PC-3 (cell line): Measurements from ENCODE around the gene PRAMEF12. TPM values are rescaled to one million over a fixed set of nuclear protein-coding genes. Genes with fewer than 3 reads are reported as not detected.
"Not testable (repeated sequence)": the region's sequence is repeated elsewhere in the genome, so short reads cannot be mapped to it uniquely, and the experiment has no call there.

Experiments
- ATAC-seq: fragments of 200-7000 bp; cut with Tn5 transposase; 2 replicates; pipeline ENCODE4 v1.9.1; 2020; ENCODE audit warnings: mild to moderate bottlenecking, moderate library complexity
- Bru-seq: library from RNA; stranded (reverse); fragments of 400-500 nt; gene quantifications from one replicate; lab custom pipeline; 2021; lab: Mats Ljungman, UMichigan
- BruChase-seq, 2 experiments: library from RNA; stranded (reverse); fragments of 400-500 nt; gene quantifications; one replicate each; lab custom pipeline; 2021; lab: Mats Ljungman, UMichigan
- BruUV-seq: library from RNA; stranded (reverse); fragments of 400-500 nt; replicated peaks from 2 replicates; lab custom pipeline; 2021; lab: Mats Ljungman, UMichigan
- CTCF ChIA-PET: fragments of 300-600 bp; sonication (Branson Sonifier 250); formaldehyde crosslinking; loops from one replicate; lab custom pipeline; 2022; ENCODE audit warnings: antibody characterized with exemption; lab: Charles Lee
- POLR2A ChIA-PET: fragments of 300-600 bp; sonication (Branson Sonifier 250); formaldehyde crosslinking; loops from one replicate; lab custom pipeline; 2022; ENCODE audit warnings: antibody characterized with exemption; ENCODE audit not compliant: unreplicated experiment; lab: Charles Lee
- DNase-seq: peaks from one replicate; pipeline ENCODE4 v3.0.0-alpha.2; 2015
- H2AFZ ChIP-seq: fragments of 300-600 bp; sonication (generic); 2 replicates; pipeline ENCODE4 v1.6.0; 2016; ENCODE audit warnings: antibody characterized with exemption, low read length
- H3F3A ChIP-seq: fragments of 300-600 bp; sonication (generic); one replicate; pipeline ENCODE4 v1.6.0; 2017; ENCODE audit warnings: antibody characterized with exemption, low read length, control low read depth, mild to moderate bottlenecking; ENCODE audit not compliant: unreplicated experiment
- H3K27ac ChIP-seq: fragments of 300-600 bp; sonication (generic); 2 replicates; pipeline ENCODE4 v1.5.1; 2016; ENCODE audit warnings: mild to moderate bottlenecking, low read length
- H3K27me3 ChIP-seq: fragments of 300-600 bp; sonication (generic); 2 replicates; pipeline ENCODE4 v1.6.1; 2016; ENCODE audit warnings: low read length, mixed read lengths
- H3K36me3 ChIP-seq: fragments of 300-600 bp; sonication (generic); 2 replicates; pipeline ENCODE4 v1.6.1; 2016; ENCODE audit warnings: low read depth, mixed run types, low read length, mixed read lengths
- H3K4me1 ChIP-seq: fragments of 300-600 bp; sonication (generic); 2 replicates; pipeline ENCODE4 v1.5.1; 2016; ENCODE audit warnings: low read length; ENCODE audit not compliant: insufficient read depth
- H3K4me2 ChIP-seq: fragments of 300-600 bp; sonication (generic); 2 replicates; pipeline ENCODE4 v1.6.0; 2016; ENCODE audit warnings: low read length
- H3K4me3 ChIP-seq: fragments of 300-600 bp; sonication (generic); 2 replicates; pipeline ENCODE4 v1.5.1; 2016; ENCODE audit warnings: mild to moderate bottlenecking, low read length, mixed read lengths
- H3K79me2 ChIP-seq: fragments of 300-600 bp; sonication (generic); 2 replicates; pipeline ENCODE4 v1.6.1; 2017; ENCODE audit warnings: low read length, mixed read lengths
- H3K9ac ChIP-seq: fragments of 300-600 bp; sonication (generic); 2 replicates; pipeline ENCODE4 v1.6.0; 2016; ENCODE audit warnings: mild to moderate bottlenecking, low read length
- H3K9me2 ChIP-seq: fragments of 300-600 bp; sonication (generic); replicated peaks from 2 replicates; pipeline ENCODE4 v1.6.1; 2016; ENCODE audit warnings: mixed run types, low read length, mixed read lengths
- H3K9me3 ChIP-seq: fragments of 300-600 bp; sonication (generic); 2 replicates; pipeline ENCODE4 v1.6.1; 2016; ENCODE audit warnings: low read length, mixed read lengths
- H4K20me1 ChIP-seq: fragments of 300-600 bp; sonication (generic); 2 replicates; pipeline ENCODE4 v1.6.1; 2016; ENCODE audit warnings: low read length, mixed read lengths
- EZH2 ChIP-seq: fragments of 300-600 bp; sonication (generic); IDR thresholded peaks from one replicate; pipeline ENCODE4 v1.6.1; 2017; ENCODE audit warnings: antibody characterized with exemption, mild to moderate bottlenecking, low read length; ENCODE audit not compliant: unreplicated experiment
- EZH2phosphoT487 ChIP-seq: fragments of 300-600 bp; sonication (generic); IDR thresholded peaks from 2 replicates; pipeline ENCODE4 v1.6.1; 2018; ENCODE audit warnings: mild to moderate bottlenecking, antibody characterized with exemption, low read length, borderline replicate concordance
- intact Hi-C: fragments of 100-400 bp; cut with micrococcal nuclease; formaldehyde crosslinking; loops from 2 replicates; pipeline ENCODE4 v1.9.0; 2023
- long read RNA-seq: library from polyadenylated mRNA; unstranded; transcript quantifications from one replicate; pipeline ENCODE4 v2.0.0, GENCODE V29; 2021; ENCODE audit not compliant: unreplicated experiment
- total RNA-seq: library from RNA; depleted of rRNA; stranded (reverse); fragments of >200 nt; gene quantifications from 2 replicates; pipeline ENCODE4 v1.2.3, GENCODE V29; 2014; rRNA removed
- TF ChIP-seq, protein P1 (sequence below): fragments of 300-600 bp; sonication (generic); conservative IDR thresholded peaks from 2 replicates; pipeline ENCODE4 v1.5.1; 2017; ENCODE audit warnings: antibody characterized with exemption, low read depth, mild to moderate bottlenecking, low read length

The PRAMEF12 gene
- not detected in 2 replicates for total RNA-seq
- Bru-seq, nascent RNA: not detected
- not detected for BruChase-seq, experiment 1, labeled RNA remaining after a 6-hour chase
- not detected for BruChase-seq, experiment 2, labeled RNA remaining after a 2-hour chase
- long read RNA-seq: 0 reads

DNA sequence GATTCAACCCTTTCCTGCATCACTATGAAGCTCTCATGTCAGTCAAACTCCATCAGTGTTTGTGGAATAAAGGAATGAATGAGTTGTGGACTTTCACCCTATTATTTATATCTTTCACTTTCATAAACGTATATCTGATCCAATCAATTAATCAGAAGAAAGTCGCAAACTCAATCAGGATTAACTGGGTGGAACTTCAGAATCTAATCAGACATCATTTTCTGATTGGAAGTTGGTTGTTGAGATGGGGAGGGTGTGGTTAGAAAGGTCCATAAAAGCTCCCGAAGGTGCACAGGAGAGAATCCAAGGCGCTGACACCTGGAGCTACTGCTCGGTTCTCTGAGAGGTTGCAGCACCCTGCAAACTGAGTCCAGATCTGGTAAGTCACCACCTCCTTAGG, at the start of gene PRAMEF12:
PRAMEF12 (plus strand) TSS at position 301 of the 400 bp plus-strand sequence. CDS start 1,130 bp downstream, outside the sequence.
- intact Hi-C loops: no loop called here
- no peaks in the 10 kb centered on the region for H3K36me3 ChIP-seq
- ATAC-seq (no peak), DNase-seq (no peak)
- no peaks in the 10 kb centered on the region for H3K9me2 ChIP-seq
- H2AFZ ChIP-seq: no peak within 1 kb of the TSS
- no peak within 1 kb of the TSS for H3K4me3 ChIP-seq
- H3F3A ChIP-seq: no peaks in the 10 kb centered on the region
- no peak within 1 kb of the TSS for H3K27ac ChIP-seq
- H3K4me2 ChIP-seq: no peak within 1 kb of the TSS
- H3K4me1 ChIP-seq: no peaks in the 10 kb centered on the region
- H3K9me3 ChIP-seq: no peaks in the 10 kb centered on the region
- H3K79me2 ChIP-seq: no peaks in the 10 kb centered on the region
- no peaks in the 10 kb centered on the region for H4K20me1 ChIP-seq
- CTCF ChIA-PET: no interaction called here
- no peak within 1 kb of the TSS for H3K9ac ChIP-seq
- POLR2A ChIA-PET: no interaction called here
- TF ChIP-seq EZH2: no peak
- TF ChIP-seq EZH2phosphoT487: no peak
- TF ChIP-seq, protein P1, sequence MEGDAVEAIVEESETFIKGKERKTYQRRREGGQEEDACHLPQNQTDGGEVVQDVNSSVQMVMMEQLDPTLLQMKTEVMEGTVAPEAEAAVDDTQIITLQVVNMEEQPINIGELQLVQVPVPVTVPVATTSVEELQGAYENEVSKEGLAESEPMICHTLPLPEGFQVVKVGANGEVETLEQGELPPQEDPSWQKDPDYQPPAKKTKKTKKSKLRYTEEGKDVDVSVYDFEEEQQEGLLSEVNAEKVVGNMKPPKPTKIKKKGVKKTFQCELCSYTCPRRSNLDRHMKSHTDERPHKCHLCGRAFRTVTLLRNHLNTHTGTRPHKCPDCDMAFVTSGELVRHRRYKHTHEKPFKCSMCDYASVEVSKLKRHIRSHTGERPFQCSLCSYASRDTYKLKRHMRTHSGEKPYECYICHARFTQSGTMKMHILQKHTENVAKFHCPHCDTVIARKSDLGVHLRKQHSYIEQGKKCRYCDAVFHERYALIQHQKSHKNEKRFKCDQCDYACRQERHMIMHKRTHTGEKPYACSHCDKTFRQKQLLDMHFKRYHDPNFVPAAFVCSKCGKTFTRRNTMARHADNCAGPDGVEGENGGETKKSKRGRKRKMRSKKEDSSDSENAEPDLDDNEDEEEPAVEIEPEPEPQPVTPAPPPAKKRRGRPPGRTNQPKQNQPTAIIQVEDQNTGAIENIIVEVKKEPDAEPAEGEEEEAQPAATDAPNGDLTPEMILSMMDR: no peak
- BruUV-seq: no TSS peak
- H3K27me3 ChIP-seq: peaks cover 99% of the 10 kb centered on the region

DNA sequence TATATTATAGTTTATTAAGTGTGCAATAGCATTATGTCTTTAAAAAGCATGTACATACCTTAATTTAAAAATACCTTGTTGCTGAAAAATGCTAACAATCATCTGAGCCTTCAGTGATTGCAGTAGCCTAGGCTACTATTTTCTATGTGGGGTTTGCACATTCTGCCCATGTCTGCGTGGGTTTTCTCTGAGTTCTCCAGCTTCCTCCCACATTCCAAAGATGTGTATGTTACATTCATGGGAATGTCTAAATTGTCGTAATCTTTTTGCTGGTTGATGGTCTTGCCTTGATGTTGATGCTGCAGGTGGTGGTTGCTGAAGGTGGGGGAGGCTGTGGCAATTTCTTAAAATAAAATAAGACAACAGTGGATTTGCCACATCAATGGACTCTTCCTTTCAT, 45.1 kb upstream of the PRAMEF12 start:
- CTCF ChIA-PET: no interaction called here
- POLR2A ChIA-PET: no interaction called here
- no peaks in the 10 kb centered on the region for H3F3A ChIP-seq
- H3K9me2 ChIP-seq: no peaks in the 10 kb centered on the region
- ATAC-seq (no peak), DNase-seq (no peak)
- H3K9me3 ChIP-seq: no peaks in the 10 kb centered on the region
- no peak overlapping the region for H2AFZ ChIP-seq
- no peak for TF ChIP-seq EZH2phosphoT487
- TF ChIP-seq, protein P1: no peak
- TF ChIP-seq EZH2: no peak
- H3K4me2 ChIP-seq: no peak overlapping the region
- H3K4me1 ChIP-seq: no peaks in the 10 kb centered on the region
- no peaks in the 10 kb centered on the region for H4K20me1 ChIP-seq
- no TSS peak for BruUV-seq
- no peak overlapping the region for H3K4me3 ChIP-seq
- H3K27ac ChIP-seq: no peak overlapping the region
- intact Hi-C loops: no loop called here
- no peak overlapping the region for H3K9ac ChIP-seq
- no peaks in the 10 kb centered on the region for H3K79me2 ChIP-seq
- H3K36me3 ChIP-seq: no peaks in the 10 kb centered on the region
- peaks cover 26% of the 10 kb centered on the region; the same call in 1 of the 2 replicates for H3K27me3 ChIP-seq

DNA sequence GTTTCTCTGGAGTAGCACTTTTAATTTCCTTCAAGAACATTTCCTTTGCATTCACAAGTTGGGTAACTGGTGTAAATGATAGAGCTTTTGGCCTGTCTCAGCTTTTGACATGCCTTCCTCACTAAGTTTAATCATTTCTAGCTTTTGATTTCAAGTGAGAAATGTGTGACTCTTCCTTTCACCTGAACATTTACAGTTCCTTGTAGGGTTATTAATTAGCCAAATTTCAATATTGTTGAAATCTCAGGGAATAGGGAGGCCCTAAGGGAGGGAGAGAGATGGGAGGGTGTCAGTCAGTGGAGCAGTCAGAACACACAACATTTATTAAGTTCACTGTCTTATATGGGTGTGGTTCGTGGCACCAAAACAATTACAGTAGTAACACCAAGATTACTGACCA, 43.4 kb upstream of the PRAMEF12 start:
- CTCF ChIA-PET: no interaction called here

DNA sequence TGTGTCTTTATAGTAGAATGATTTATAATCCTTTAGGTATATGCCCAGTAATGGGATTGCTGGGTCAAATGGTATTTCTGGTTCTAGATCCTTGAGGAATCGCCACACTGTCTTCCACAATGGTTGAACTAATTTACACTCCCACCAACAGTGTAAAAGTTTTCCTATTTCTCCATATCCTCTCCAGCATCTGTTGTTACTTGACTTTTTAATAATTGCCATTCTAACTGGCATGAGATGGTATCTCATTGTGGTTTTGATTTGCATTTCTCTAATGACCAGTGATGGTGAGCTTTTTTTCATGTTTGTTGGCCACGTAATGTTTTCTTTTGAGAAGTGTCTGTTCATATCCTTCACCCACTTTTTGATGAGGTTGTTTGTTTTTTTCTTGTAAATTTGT, 42.5 kb upstream of the PRAMEF12 start:
- CTCF ChIA-PET, H3F3A ChIP-seq, H3K27ac ChIP-seq, H3K4me2 ChIP-seq, intact Hi-C loops, ATAC-seq, H3K4me1 ChIP-seq, H3K9ac ChIP-seq, H3K79me2 ChIP-seq, H4K20me1 ChIP-seq, H3K4me3 ChIP-seq, H3K9me3 ChIP-seq, DNase-seq, BruUV-seq, POLR2A ChIA-PET, H2AFZ ChIP-seq, H3K9me2 ChIP-seq, H3K36me3 ChIP-seq: not testable (repeated sequence)
- peaks cover 41% of the 10 kb centered on the region for H3K27me3 ChIP-seq

More for the DNA sequence above, 43.4 kb upstream of the PRAMEF12 start:
- no peak for TF ChIP-seq EZH2
- TF ChIP-seq, protein P1: no peak
- no peak for TF ChIP-seq EZH2phosphoT487
- H2AFZ ChIP-seq: no peak overlapping the region
- H3K9me3 ChIP-seq: no peaks in the 10 kb centered on the region
- no peaks in the 10 kb centered on the region for H3K79me2 ChIP-seq
- no peak overlapping the region for H3K27ac ChIP-seq
- H3K4me1 ChIP-seq: no peaks in the 10 kb centered on the region
- no peak overlapping the region for H3K9ac ChIP-seq
- no TSS peak for BruUV-seq
- no peaks in the 10 kb centered on the region for H3K36me3 ChIP-seq
- no peak overlapping the region for H3K4me3 ChIP-seq
- H3K27me3 ChIP-seq: peaks cover 33% of the 10 kb centered on the region; the same call in 1 of the 2 replicates
- DNase-seq (no peak), ATAC-seq (no peak)
- no peak overlapping the region for H3K4me2 ChIP-seq
- POLR2A ChIA-PET: no interaction called here
- no peaks in the 10 kb centered on the region for H4K20me1 ChIP-seq
- no peaks in the 10 kb centered on the region for H3F3A ChIP-seq
- H3K9me2 ChIP-seq: no peaks in the 10 kb centered on the region
- intact Hi-C loops: no loop called here
